ENCODE measurements around the gene IGLL1.

The IGLL1 gene

DNA sequence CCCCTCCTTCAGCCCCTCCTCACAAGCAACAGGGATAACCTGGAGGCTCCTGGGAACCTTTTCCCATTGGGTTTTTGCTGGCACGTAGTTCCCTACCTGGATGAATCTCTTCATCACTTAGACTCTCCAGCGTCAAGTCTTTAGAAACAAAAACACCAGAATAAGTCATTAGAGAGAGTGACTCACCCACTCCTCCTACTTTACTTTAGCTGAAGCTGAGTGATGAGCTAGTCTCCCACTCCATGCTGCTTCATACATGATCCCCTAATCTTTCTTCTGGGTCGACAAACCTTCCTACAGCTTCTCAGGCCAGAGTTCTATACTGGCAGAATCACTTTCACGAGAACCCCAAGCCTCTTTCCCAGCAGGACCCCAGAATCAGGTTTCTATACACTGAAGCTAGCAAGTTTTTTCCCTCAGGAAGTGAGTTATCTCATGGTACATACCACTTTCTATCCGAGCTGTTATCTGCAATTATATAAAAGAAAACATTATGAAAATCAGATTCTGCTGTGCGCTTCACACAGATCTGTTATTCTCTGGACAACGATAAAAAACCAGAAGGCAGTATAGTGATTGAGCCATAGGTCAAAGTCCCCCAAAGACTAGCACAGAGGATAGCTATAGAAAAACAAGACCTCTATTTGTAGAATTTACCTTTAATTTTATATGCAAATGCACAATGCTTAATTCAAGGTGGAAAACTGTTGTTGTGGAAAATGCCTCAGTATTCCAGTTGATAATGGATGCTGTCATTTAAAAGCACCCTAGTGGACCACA lies 33.3 kb upstream of the IGLL1 start:
- Histone ChIP-seq H2BK5ac (ENCODE audit: low read length) (no peak overlapping the region), H2BK12ac (ENCODE audit: low read length) (no peak overlapping the region), H2BK120ac (ENCODE audit: low read depth, low read length) (no peak overlapping the region), H3K27ac (replicated peaks; ENCODE audit: low read length) (no peak overlapping the region), H3K27me3 (ENCODE audit: control insufficient read depth in 3 of 3, insufficient read depth in 3 of 3, low read depth in 1 of 3, low read length in 3 of 3) (no peaks in the 10 kb centered on the region), H3K9me3 (replicated peaks in 1 of 2; ENCODE audit: control insufficient read depth in 2 of 2, insufficient read depth in 1 of 2, low read depth in 1 of 2, low read length in 2 of 2) (no peaks in the 10 kb centered on the region), H3K23ac (ENCODE audit: low read depth, low read length, poor library complexity) (no peak overlapping the region), H3K4me3 (ENCODE audit: low read length in 2 of 2) (no peak overlapping the region), H3K14ac (ENCODE audit: low read length) (no peak overlapping the region), H3K9ac (ENCODE audit: low read depth, low read length, poor library complexity) (no peak overlapping the region), H3K79me1 (ENCODE audit: low read depth, low read length) (no peaks in the 10 kb centered on the region), H4K91ac (ENCODE audit: low read depth, low read length, poor library complexity) (no peak overlapping the region), H3K36me3 (replicated peaks in 1 of 2; ENCODE audit: control insufficient read depth in 2 of 2, insufficient read depth in 2 of 2, low read length in 2 of 2) (no peaks in the 10 kb centered on the region), H3K18ac (ENCODE audit: low read length) (no peak overlapping the region), H2AK5ac (ENCODE audit: low read depth, low read length) (no peak overlapping the region), H4K8ac (ENCODE audit: low read depth, low read length) (no peak overlapping the region), H3K4me1 (ENCODE audit: control insufficient read depth in 2 of 2, insufficient read depth in 1 of 2, low read depth in 1 of 2, low read length in 2 of 2) (peaks cover 0 to 2% of the 10 kb centered on the region in 2 donors), H3K4me2 (ENCODE audit: insufficient read depth, low read length, poor library complexity, severe bottlenecking) (no peak overlapping the region), H2AFZ (ENCODE audit: low read length) (no peak overlapping the region), H2BK15ac (ENCODE audit: low read length) (no peak overlapping the region), H3K4ac (ENCODE audit: low read length) (no peak overlapping the region)
- WGBS, 2 donors (ENCODE audit: extremely low coverage in 2 of 2, insufficient read length in 2 of 2, insufficient replicate concordance in 1 of 2) = no CpG with 5 or more reads among the region's 7 CpGs
- DNase-seq (ENCODE audit: low spot score) = no peak

GRCh38 chr22:23609983-23610781 lies 30.1 kb upstream of the IGLL1 start:
- no peak overlapping the region for H3K27ac ChIP-seq (replicated peaks; ENCODE audit: low read length)
- no peak overlapping the region for H3K23ac ChIP-seq (ENCODE audit: low read depth, low read length, poor library complexity)
- H3K36me3 ChIP-seq (replicated peaks in 1 of 2; ENCODE audit: control insufficient read depth in 2 of 2, insufficient read depth in 2 of 2, low read length in 2 of 2) = no peaks in the 10 kb centered on the region
- no peak overlapping the region for H2BK15ac ChIP-seq (ENCODE audit: low read length)
- no peak overlapping the region for H2AK5ac ChIP-seq (ENCODE audit: low read depth, low read length)
- H3K27me3 ChIP-seq (ENCODE audit: control insufficient read depth in 3 of 3, insufficient read depth in 3 of 3, low read depth in 1 of 3, low read length in 3 of 3) = peaks cover 0 to 2% (median under 1%) of the 10 kb centered on the region in 3 experiments
- H3K4me1 ChIP-seq (ENCODE audit: control insufficient read depth in 2 of 2, insufficient read depth in 1 of 2, low read depth in 1 of 2, low read length in 2 of 2) = peaks cover 0 to 5% of the 10 kb centered on the region in 2 donors
- H3K4me3 ChIP-seq (ENCODE audit: low read length in 2 of 2) = no peak overlapping the region
- H3K9me3 ChIP-seq (replicated peaks in 1 of 2; ENCODE audit: control insufficient read depth in 2 of 2, insufficient read depth in 1 of 2, low read depth in 1 of 2, low read length in 2 of 2) = no peaks in the 10 kb centered on the region
- H4K91ac ChIP-seq (ENCODE audit: low read depth, low read length, poor library complexity) = no peak overlapping the region
- H3K79me1 ChIP-seq (ENCODE audit: low read depth, low read length) = no peaks in the 10 kb centered on the region
- no peak overlapping the region for H3K14ac ChIP-seq (ENCODE audit: low read length)
- H3K9ac ChIP-seq (ENCODE audit: low read depth, low read length, poor library complexity) = no peak overlapping the region
- no CpG with 5 or more reads among the region's 12 CpGs for WGBS, 2 donors (ENCODE audit: extremely low coverage in 2 of 2, insufficient read length in 2 of 2, insufficient replicate concordance in 1 of 2)
- no peak overlapping the region for H4K8ac ChIP-seq (ENCODE audit: low read depth, low read length)
- H3K4ac ChIP-seq (ENCODE audit: low read length) = no peak overlapping the region
- H3K4me2 ChIP-seq (ENCODE audit: insufficient read depth, low read length, poor library complexity, severe bottlenecking) = no peak overlapping the region
- no peak overlapping the region for H3K18ac ChIP-seq (ENCODE audit: low read length)
- no peak overlapping the region for H2BK12ac ChIP-seq (ENCODE audit: low read length)
- no peak overlapping the region for H2BK5ac ChIP-seq (ENCODE audit: low read length)
- no peak for DNase-seq (ENCODE audit: low spot score)
- no peak overlapping the region for H2BK120ac ChIP-seq (ENCODE audit: low read depth, low read length)
- no peak overlapping the region for H2AFZ ChIP-seq (ENCODE audit: low read length)

- no peak overlapping the region for H3K4ac ChIP-seq (ENCODE audit: low read length)
- no peak overlapping the region for H3K18ac ChIP-seq (ENCODE audit: low read length)
- peak; percentile 72 for DNase-seq (ENCODE audit: low spot score)
- no peak overlapping the region for H2AFZ ChIP-seq (ENCODE audit: low read length)
- H3K27me3 ChIP-seq (ENCODE audit: control insufficient read depth in 3 of 3, insufficient read depth in 3 of 3, low read depth in 1 of 3, low read length in 3 of 3) = peaks cover 0 to 12% (median 2%) of the 10 kb centered on the region in 3 experiments
- H2AK5ac ChIP-seq (ENCODE audit: low read depth, low read length) = no peak overlapping the region
- H3K9ac ChIP-seq (ENCODE audit: low read depth, low read length, poor library complexity) = no peak overlapping the region
- H3K14ac ChIP-seq (ENCODE audit: low read length) = no peak overlapping the region
- no peaks in the 10 kb centered on the region for H3K9me3 ChIP-seq (replicated peaks in 1 of 2; ENCODE audit: control insufficient read depth in 2 of 2, insufficient read depth in 1 of 2, low read depth in 1 of 2, low read length in 2 of 2)
- no peak overlapping the region for H3K4me2 ChIP-seq (ENCODE audit: insufficient read depth, low read length, poor library complexity, severe bottlenecking)
- no peak overlapping the region for H2BK15ac ChIP-seq (ENCODE audit: low read length)
- no peak overlapping the region for H4K91ac ChIP-seq (ENCODE audit: low read depth, low read length, poor library complexity)
- H2BK120ac ChIP-seq (ENCODE audit: low read depth, low read length) = no peak overlapping the region
- no peak overlapping the region for H4K8ac ChIP-seq (ENCODE audit: low read depth, low read length)
- H3K79me1 ChIP-seq (ENCODE audit: low read depth, low read length) = no peaks in the 10 kb centered on the region
- H2BK12ac ChIP-seq (ENCODE audit: low read length) = no peak overlapping the region
- H3K23ac ChIP-seq (ENCODE audit: low read depth, low read length, poor library complexity) = no peak overlapping the region
- no peaks in the 10 kb centered on the region for H3K36me3 ChIP-seq (replicated peaks in 1 of 2; ENCODE audit: control insufficient read depth in 2 of 2, insufficient read depth in 2 of 2, low read length in 2 of 2)
- no peak overlapping the region for H3K4me3 ChIP-seq (ENCODE audit: low read length in 2 of 2)
- no peak overlapping the region for H3K27ac ChIP-seq (replicated peaks; ENCODE audit: low read length)
- H3K4me1 ChIP-seq (ENCODE audit: control insufficient read depth in 2 of 2, insufficient read depth in 1 of 2, low read depth in 1 of 2, low read length in 2 of 2) = peaks cover 0 to 5% of the 10 kb centered on the region in 2 donors
- no CpG with 5 or more reads among the region's 6 CpGs for WGBS, 2 donors (ENCODE audit: extremely low coverage in 2 of 2, insufficient read length in 2 of 2, insufficient replicate concordance in 1 of 2)
- H2BK5ac ChIP-seq (ENCODE audit: low read length) = no peak overlapping the region
Observed at GRCh38 chr22:23608583-23608982, 28.5 kb upstream of the IGLL1 start.
